Subcutaneous adipose tissue (tissue), 4 donors: ENCODE measurements around the gene SNX32. TPM values are rescaled to one million over a fixed set of nuclear protein-coding genes. Genes with fewer than 3 reads are reported as not detected.

ENCODE experiments used
- total RNA-seq, 4 donors: library from RNA; depleted of rRNA; stranded (reverse); fragments of >200 nt; gene quantifications; one replicate each; pipeline ENCODE4 v1.1.0, GENCODE V29; 2016
- TF ChIP-seq, protein P1 (sequence below): fragments of 450-650 bp; IDR thresholded peaks from one replicate; pipeline ENCODE4 v1.5.1; 2016; ENCODE audit warnings: low read depth, mild to moderate bottlenecking, control low read depth, antibody characterized with exemption, moderate library complexity

SNX32 gene
- total RNA-seq, 4 donors from 2014 or later = 0.85 TPM; not detected in 3

DNA sequence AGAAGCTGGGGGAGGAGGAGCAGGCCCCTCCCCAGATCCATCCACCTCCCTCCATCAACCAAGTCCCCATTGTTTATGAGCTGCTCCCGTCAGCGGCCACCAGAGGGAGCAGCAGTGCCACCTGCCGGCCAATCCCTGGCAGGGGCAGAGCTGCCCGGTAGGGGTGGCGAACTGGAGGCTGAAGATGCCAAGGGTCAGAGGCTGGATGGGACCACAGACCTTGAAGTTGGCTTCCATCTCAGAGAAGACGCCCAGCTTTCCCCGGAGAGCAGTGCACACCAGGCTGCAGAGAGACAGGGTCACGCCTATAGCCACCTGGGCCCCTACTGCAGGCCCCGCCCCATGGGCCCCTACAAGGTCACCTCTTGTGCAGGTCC is 50.9 kb downstream of the SNX32 start:
- TF ChIP-seq, protein P1, sequence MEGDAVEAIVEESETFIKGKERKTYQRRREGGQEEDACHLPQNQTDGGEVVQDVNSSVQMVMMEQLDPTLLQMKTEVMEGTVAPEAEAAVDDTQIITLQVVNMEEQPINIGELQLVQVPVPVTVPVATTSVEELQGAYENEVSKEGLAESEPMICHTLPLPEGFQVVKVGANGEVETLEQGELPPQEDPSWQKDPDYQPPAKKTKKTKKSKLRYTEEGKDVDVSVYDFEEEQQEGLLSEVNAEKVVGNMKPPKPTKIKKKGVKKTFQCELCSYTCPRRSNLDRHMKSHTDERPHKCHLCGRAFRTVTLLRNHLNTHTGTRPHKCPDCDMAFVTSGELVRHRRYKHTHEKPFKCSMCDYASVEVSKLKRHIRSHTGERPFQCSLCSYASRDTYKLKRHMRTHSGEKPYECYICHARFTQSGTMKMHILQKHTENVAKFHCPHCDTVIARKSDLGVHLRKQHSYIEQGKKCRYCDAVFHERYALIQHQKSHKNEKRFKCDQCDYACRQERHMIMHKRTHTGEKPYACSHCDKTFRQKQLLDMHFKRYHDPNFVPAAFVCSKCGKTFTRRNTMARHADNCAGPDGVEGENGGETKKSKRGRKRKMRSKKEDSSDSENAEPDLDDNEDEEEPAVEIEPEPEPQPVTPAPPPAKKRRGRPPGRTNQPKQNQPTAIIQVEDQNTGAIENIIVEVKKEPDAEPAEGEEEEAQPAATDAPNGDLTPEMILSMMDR = no peak

- TF ChIP-seq, protein P1 = no peak
Observed at GRCh38 chr11:65885231-65885630, 51.5 kb downstream of the SNX32 start.

- TF ChIP-seq, protein P1 = no peak
Observed at GRCh38 chr11:65885808-65886536, 52.2 kb downstream of the SNX32 start.

DNA sequence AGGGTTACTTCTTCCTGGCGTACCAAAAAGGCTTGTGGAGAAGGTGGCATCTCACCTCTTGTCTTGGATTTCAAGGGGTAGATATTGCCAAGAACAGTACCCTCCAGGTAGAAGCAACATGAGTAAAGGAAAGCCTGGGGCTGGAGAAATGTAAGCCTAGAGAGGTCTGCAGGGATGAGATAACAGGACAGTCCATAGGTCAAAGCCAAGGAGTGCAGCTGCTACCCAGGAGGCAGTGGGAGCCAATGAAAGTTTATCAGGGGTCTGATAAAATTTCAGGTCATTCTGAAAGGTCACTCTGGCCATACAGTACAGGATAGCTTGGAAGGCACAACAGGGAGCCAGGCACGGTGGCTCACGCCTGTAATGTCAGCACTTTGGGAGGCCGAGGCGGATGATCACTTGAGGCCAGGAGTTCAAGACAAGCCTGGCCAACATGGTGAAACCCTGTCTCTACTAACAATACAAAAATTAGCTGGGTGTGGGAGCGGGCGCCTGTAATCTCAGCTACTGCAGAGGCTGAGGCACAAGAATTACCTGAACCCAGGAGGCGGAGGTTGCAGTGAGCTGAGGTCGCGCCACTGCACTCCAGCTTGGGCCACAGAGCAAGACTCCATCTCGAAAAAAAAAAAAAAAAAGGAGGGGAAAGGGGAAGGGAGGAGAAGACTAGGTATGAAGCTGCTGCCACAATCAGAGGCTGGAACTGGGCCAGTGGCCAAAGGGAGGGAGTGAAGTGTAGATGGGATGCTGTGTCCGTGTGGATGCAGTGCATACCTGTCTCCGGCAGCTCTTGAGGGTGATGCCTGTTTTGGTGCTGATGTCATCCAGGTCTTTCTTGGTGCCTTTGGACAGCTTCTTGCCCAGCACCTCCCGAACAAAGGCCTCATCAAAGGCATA is 53.3 kb downstream of the SNX32 start:
- TF ChIP-seq, protein P1 = no peak

DNA sequence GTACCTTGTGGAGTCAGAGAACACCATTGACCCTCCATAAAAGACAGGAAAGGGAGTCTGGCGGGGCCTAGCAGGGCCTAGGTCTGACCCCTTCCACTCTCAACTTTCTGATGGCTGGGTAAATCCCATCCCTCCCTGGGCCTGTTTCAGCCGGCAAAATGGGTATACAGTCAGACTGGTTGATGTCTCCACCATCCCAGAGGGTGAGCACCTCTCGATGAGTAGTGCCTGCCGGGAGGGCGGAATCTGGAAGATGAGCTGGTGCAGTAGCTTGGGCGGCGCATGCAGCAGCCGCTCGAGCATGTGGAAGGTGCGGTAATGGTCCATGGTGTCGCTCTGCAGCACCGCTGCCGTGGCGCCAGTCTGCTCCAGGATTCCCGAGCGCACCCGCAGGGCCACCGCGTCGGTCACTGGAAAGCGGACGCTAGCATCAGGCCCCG is 54.0 kb downstream of the SNX32 start:
- TF ChIP-seq, protein P1 = no peak

- TF ChIP-seq, protein P1 = no peak
Observed at GRCh38 chr11:65888163-65888814, 54.5 kb downstream of the SNX32 start, which contains the start of gene FIBP. FIBP (minus strand) TSS chr11:65888471; CDS start chr11:65888418, 53 bp downstream.
